B cell (primary cell): ENCODE data around the gene FIGNL2. TPM values are rescaled to one million over a fixed set of nuclear protein-coding genes. Genes with fewer than 3 reads are reported as not detected.

Experiments used
- ATAC-seq: fragments of 200-7000 bp; cut with Tn5 transposase; one replicate; pipeline ENCODE4 v1.10.0; 2021; ENCODE audit warnings: low read depth, mild to moderate bottlenecking, moderate number of reproducible peaks, moderate library complexity
- CTCF ChIA-PET: fragments of 350-600 bp; sonication (Branson Sonifier 250); formaldehyde crosslinking; loops from one replicate; lab custom pipeline; 2021; ENCODE audit warnings: antibody characterized with exemption, inconsistent platforms; lab: Charles Lee
- POLR2A ChIA-PET: fragments of 350-600 bp; sonication (Branson Sonifier 250); formaldehyde crosslinking; loops from one replicate; lab custom pipeline; 2021; ENCODE audit warnings: antibody characterized with exemption; lab: Charles Lee
- DNase-seq: peaks from one replicate; pipeline ENCODE4 v3.0.0; 2013
- H2AFZ ChIP-seq: 2 replicates; pipeline ENCODE4 v1.6.1; 2012; ENCODE audit warnings: mild to moderate bottlenecking, low read depth, low read length; ENCODE audit not compliant: insufficient read depth, poor library complexity, severe bottlenecking
- H3K27ac ChIP-seq, 2 donors: 1 replicate in 1 of 2; 2 replicates in 1 of 2; pipeline ENCODE4 v1.5.1; 2012 to 2013; ENCODE audit warnings: low read length in 2 of 2, mild to moderate bottlenecking in 2 of 2, moderate library complexity in 1 of 2
- H3K27me3 ChIP-seq, 4 experiments: fragments of 200-600 bp in 1 of 4; sonication (generic) in 1 of 4; replicated peaks in 1 of 4; 1 replicate in 2 of 4; 2 replicates in 2 of 4; pipeline versions ENCODE4 v1.6.1 to v1.7.0; 2013 to 2016; ENCODE audit warnings: low read length in 3 of 4, mild to moderate bottlenecking in 2 of 4, mixed read lengths in 1 of 4, moderate library complexity in 1 of 4; ENCODE audit not compliant: insufficient read depth in 4 of 4, control insufficient read depth in 3 of 4; ENCODE audit errors: control extremely low read depth in 1 of 4
- H3K36me3 ChIP-seq, 2 experiments: replicated peaks in 1 of 2; 1 replicate in 1 of 2; 2 replicates in 1 of 2; pipeline versions ENCODE4 v1.6.1 to v1.7.1; 2013; ENCODE audit warnings: low read length in 1 of 2; ENCODE audit not compliant: insufficient read depth in 2 of 2, control insufficient read depth in 1 of 2; ENCODE audit errors: control extremely low read depth in 1 of 2, extremely low read depth in 1 of 2
- H3K4me1 ChIP-seq, 2 donors: fragments of 200-600 bp in 1 of 2; sonication (generic) in 1 of 2; 1 replicate in 1 of 2; 2 replicates in 1 of 2; pipeline versions ENCODE4 v1.5.1 to v1.6.1; 2013 to 2017; ENCODE audit warnings: low read length in 2 of 2; ENCODE audit not compliant: control insufficient read depth in 2 of 2, insufficient read depth in 2 of 2
- H3K4me2 ChIP-seq: replicated peaks from 2 replicates; pipeline ENCODE3; 2012; ENCODE audit warnings: mild to moderate bottlenecking, low read depth, low read length; ENCODE audit not compliant: poor library complexity, severe bottlenecking
- H3K4me3 ChIP-seq, 5 experiments: fragments of 200-600 bp in 1 of 5; sonication (generic) in 1 of 5; 1 replicate in 3 of 5; 2 replicates in 2 of 5; pipeline versions ENCODE4 v1.5.1 to v1.7.0; 2011 to 2016; ENCODE audit warnings: low read length in 4 of 5, mild to moderate bottlenecking in 4 of 5, low read depth in 2 of 5, control low read depth in 1 of 5, moderate library complexity in 1 of 5; ENCODE audit not compliant: insufficient read depth in 1 of 5; ENCODE audit errors: control extremely low read depth in 1 of 5, extremely low read depth in 1 of 5
- H3K79me2 ChIP-seq: fragments of 200-600 bp; sonication (generic); one replicate; pipeline ENCODE4 v1.6.0; 2016; ENCODE audit warnings: low read length; ENCODE audit not compliant: control insufficient read depth, insufficient read depth
- H3K9ac ChIP-seq: fragments of 200-600 bp; sonication (generic); 2 replicates; pipeline ENCODE4 v1.6.1; 2017; ENCODE audit warnings: mild to moderate bottlenecking, low read length, moderate library complexity
- H3K9me3 ChIP-seq, 3 donors: one replicate each; pipeline versions ENCODE4 v1.6.1 to v1.7.1; 2013; ENCODE audit warnings: low read length in 2 of 3; ENCODE audit not compliant: control insufficient read depth in 2 of 3, insufficient read depth in 1 of 3; ENCODE audit errors: control extremely low read depth in 1 of 3
- H4K20me1 ChIP-seq: 2 replicates; pipeline ENCODE4 v1.6.0; 2012; ENCODE audit warnings: mild to moderate bottlenecking, low read length; ENCODE audit not compliant: insufficient read depth, control insufficient read depth, poor library complexity, severe bottlenecking
- H3K27ac Mint-ChIP-seq: one replicate; pipeline ENCODE4 v1.8.0; 2021; ENCODE audit warnings: mixed read lengths
- H3K27me3 Mint-ChIP-seq: one replicate; pipeline ENCODE4 v1.8.0; 2021; ENCODE audit warnings: mixed read lengths
- H3K4me1 Mint-ChIP-seq: one replicate; pipeline ENCODE4 v1.8.0; 2021; ENCODE audit warnings: mixed read lengths
- H3K4me3 Mint-ChIP-seq: one replicate; pipeline ENCODE4 v1.8.0; 2021; ENCODE audit warnings: mixed read lengths
- H3K9me3 Mint-ChIP-seq: one replicate; pipeline ENCODE4 v1.8.0; 2022; ENCODE audit warnings: mixed read lengths; ENCODE audit not compliant: insufficient read depth
- CTCF ChIP-seq: fragments of 200-600 bp; IDR thresholded peaks from one replicate; pipeline ENCODE4 v1.8.0; 2022; ENCODE audit warnings: antibody characterized with exemption, mild to moderate bottlenecking
- EZH2 ChIP-seq: IDR thresholded peaks from 2 replicates; pipeline ENCODE4 v1.6.1; 2012; ENCODE audit warnings: borderline replicate concordance, low read depth, mild to moderate bottlenecking, moderate library complexity, low read length; ENCODE audit not compliant: insufficient read depth, poor library complexity, severe bottlenecking
- WGBS: methylation state at CpG from one replicate; pipeline ENCODE4 v1.1.5; 2013; ENCODE audit warnings: missing lambda C conversion rate; ENCODE audit not compliant: insufficient coverage; 5-methylcytosine and 5-hydroxymethylcytosine counted together
- intact Hi-C: fragments of 100-400 bp; cut with micrococcal nuclease; formaldehyde crosslinking; loops from one replicate; pipeline ENCODE4 v1.10.0; 2022
- polyA plus RNA-seq: library from polyadenylated mRNA; depleted of rRNA; stranded (reverse); fragments of >200 nt; gene quantifications from 2 replicates; pipeline ENCODE4 v1.2.3, GENCODE V29; 2012
- total RNA-seq, 2 donors: library from RNA; stranded (reverse); fragments of 120-200 nt in 1 of 2; gene quantifications; 1 replicate in 1 of 2; 2 replicates in 1 of 2; pipeline versions ENCODE4 v1.2.3 to v1.2.4, GENCODE V29; 2013 to 2022

FIGNL2 gene
- total and polyA plus RNA-seq, 2 donors (not counting 1 experiment from before 2014, with no cell fraction given) = 0.16 to 0.79 TPM

GRCh38 chr12:51887476-51888315 lies 39.2 kb upstream of the FIGNL2 start, which contains the start of gene ANKRD33:
ANKRD33 (plus strand) TSS chr12:51888103; CDS start chr12:51888187, 84 bp downstream.
- Histone ChIP-seq H3K27me3 (peaks cover 0 to 5% (median 0%) of the 10 kb centered on the region in 4 experiments), H3K4me1 (peaks cover 5 to 19% of the 10 kb centered on the region in 2 donors), H3K4me3 (no peak within 1 kb of the TSS), H3K9ac (no peak within 1 kb of the TSS), H3K4me2 (peak within 1 kb of the TSS; percentile 11), H3K9me3 (peaks cover 0 to 14% (median 0%) of the 10 kb centered on the region in 3 donors), H3K79me2 (no peaks in the 10 kb centered on the region), H3K36me3 (no peaks in the 10 kb centered on the region), H2AFZ (no peak within 1 kb of the TSS), H4K20me1 (no peaks in the 10 kb centered on the region), H3K27ac (no peak within 1 kb of the TSS)
- H3K4me1 Mint-ChIP-seq = peaks cover 12% of the 10 kb centered on the region
- H3K9me3 Mint-ChIP-seq = peaks cover 8% of the 10 kb centered on the region
- no peak within 1 kb of the TSS for H3K27ac Mint-ChIP-seq
- peaks cover 3% of the 10 kb centered on the region for H3K27me3 Mint-ChIP-seq
- DNase-seq (no peak), ATAC-seq (no peak)
- no peak within 1 kb of the TSS for H3K4me3 Mint-ChIP-seq
- ChIA-PET POLR2A (no interaction called here), CTCF (no interaction called here)
- intact Hi-C loops = no loop called here
- TF ChIP-seq CTCF (no peak), EZH2 (no peak)
- 65% methylated on average over 36 of the region's 41 CpGs for WGBS
